Breast epithelium (tissue), 4 donors: ENCODE results near the gene UBE2H. TPM values are rescaled to one million over a fixed set of nuclear protein-coding genes. Genes with fewer than 3 reads are reported as not detected.
A peak's percentile ranks its signal among the peaks of the same experiment; 100 is the strongest.
"Not testable (repeated sequence)": the region's sequence is repeated elsewhere in the genome, so short reads cannot be mapped to it uniquely, and the experiment has no call there.

Experiments used
- DNase-seq, 2 donors: peaks; one replicate each; pipeline ENCODE4 v3.0.0-alpha.2; 2019; ENCODE audit warnings: low spot score in 2 of 2
- H3K27ac ChIP-seq, 2 donors: fragments of 200-600 bp; sonication (generic) in 1 of 2; one replicate each; pipeline ENCODE4 v1.5.1; 2016 to 2019; ENCODE audit warnings: mild to moderate bottlenecking in 1 of 2
- H3K27me3 ChIP-seq, 2 donors: fragments of 200-600 bp; sonication (generic) in 1 of 2; one replicate each; pipeline versions ENCODE4 v1.5.1 to v1.6.0; 2017 to 2019; ENCODE audit warnings: control low read depth in 1 of 2, mild to moderate bottlenecking in 1 of 2
- H3K36me3 ChIP-seq: fragments of 200-600 bp; one replicate; pipeline ENCODE4 v1.5.1; 2019
- H3K4me1 ChIP-seq, 2 donors: fragments of 200-600 bp; sonication (generic); one replicate each; pipeline ENCODE4 v1.5.1; 2016 to 2019; ENCODE audit warnings: control low read depth in 1 of 2
- H3K4me3 ChIP-seq, 3 donors: fragments of 200-600 bp; sonication (generic); 1 replicate in 2 of 3; 2 replicates in 1 of 3; pipeline ENCODE4 v1.5.1; 2016 to 2019; ENCODE audit warnings: mild to moderate bottlenecking in 3 of 3, moderate library complexity in 2 of 3
- H3K9me3 ChIP-seq, 2 donors: fragments of 200-600 bp; sonication (generic) in 1 of 2; one replicate each; pipeline ENCODE4 v1.5.1; 2016 to 2019; ENCODE audit warnings: control low read depth in 1 of 2
- POLR2A ChIP-seq: fragments of 450-650 bp; IDR thresholded peaks from one replicate; pipeline ENCODE4 v1.6.1; 2016; ENCODE audit warnings: antibody characterized with exemption, mild to moderate bottlenecking, moderate library complexity
- POLR2AphosphoS5 ChIP-seq, 3 donors: sonication (generic); formaldehyde crosslinking; IDR thresholded peaks; one replicate each; pipeline ENCODE4 v1.6.1; 2017; ENCODE audit warnings: antibody characterized with exemption in 3 of 3
- intact Hi-C: fragments of 100-400 bp; cut with DNase I; formaldehyde crosslinking; loops from one replicate; pipeline ENCODE4 v1.15.1; 2023; ENCODE audit warnings: low total_unique reads
- total RNA-seq, 3 donors: library from RNA; depleted of rRNA; stranded (reverse); fragments of >200 nt; gene quantifications; one replicate each; pipeline ENCODE4 v1.1.0, GENCODE V29; 2016
- TF ChIP-seq, protein P1 (sequence below), 3 donors: fragments of 450-650 bp; IDR thresholded peaks; one replicate each; pipeline ENCODE4 v1.5.1; 2016 to 2017; ENCODE audit warnings: antibody characterized with exemption in 3 of 3, mild to moderate bottlenecking in 3 of 3, moderate library complexity in 3 of 3

Gene UBE2H
- total RNA-seq, 3 donors from 2014 or later = 81.8 to 124 (median 114) TPM

DNA sequence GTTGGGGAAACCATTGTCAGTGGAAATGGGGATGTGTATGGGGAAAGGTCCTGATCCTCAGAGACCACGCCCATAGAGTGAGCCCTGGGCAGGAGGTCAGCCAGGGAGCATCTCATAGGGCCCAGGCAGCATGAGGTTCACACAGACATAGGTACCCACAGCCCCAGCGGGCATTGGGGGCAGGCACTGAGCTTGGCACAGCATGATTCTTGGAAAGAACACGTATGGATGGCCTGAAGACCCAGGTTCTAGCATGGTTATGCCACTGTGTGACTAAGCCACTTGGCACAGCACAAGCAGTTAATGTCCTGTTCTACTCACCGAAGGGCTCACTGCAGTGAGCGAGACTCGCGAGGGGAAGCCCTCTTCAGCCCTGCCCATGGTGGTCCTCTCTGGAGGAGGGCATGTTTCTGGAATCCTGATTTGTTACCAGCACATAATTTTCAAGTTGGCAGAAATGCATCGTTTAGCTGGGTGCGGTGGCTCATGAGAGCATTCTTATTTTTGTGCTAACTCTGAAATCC is 125.2 kb downstream of the UBE2H start:
- TF ChIP-seq POLR2A = no peak
- no peak for TF ChIP-seq POLR2AphosphoS5 (IDR thresholded peaks at IDR 0.05)
- TF ChIP-seq, protein P1, sequence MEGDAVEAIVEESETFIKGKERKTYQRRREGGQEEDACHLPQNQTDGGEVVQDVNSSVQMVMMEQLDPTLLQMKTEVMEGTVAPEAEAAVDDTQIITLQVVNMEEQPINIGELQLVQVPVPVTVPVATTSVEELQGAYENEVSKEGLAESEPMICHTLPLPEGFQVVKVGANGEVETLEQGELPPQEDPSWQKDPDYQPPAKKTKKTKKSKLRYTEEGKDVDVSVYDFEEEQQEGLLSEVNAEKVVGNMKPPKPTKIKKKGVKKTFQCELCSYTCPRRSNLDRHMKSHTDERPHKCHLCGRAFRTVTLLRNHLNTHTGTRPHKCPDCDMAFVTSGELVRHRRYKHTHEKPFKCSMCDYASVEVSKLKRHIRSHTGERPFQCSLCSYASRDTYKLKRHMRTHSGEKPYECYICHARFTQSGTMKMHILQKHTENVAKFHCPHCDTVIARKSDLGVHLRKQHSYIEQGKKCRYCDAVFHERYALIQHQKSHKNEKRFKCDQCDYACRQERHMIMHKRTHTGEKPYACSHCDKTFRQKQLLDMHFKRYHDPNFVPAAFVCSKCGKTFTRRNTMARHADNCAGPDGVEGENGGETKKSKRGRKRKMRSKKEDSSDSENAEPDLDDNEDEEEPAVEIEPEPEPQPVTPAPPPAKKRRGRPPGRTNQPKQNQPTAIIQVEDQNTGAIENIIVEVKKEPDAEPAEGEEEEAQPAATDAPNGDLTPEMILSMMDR (IDR thresholded peaks at IDR 0.05) = no peak
- H3K36me3 ChIP-seq = no peaks in the 10 kb centered on the region
- peaks cover 0 to 5% of the 10 kb centered on the region in 2 donors for H3K4me1 ChIP-seq
- intact Hi-C loops = no loop called here
- no peaks in the 10 kb centered on the region for H3K9me3 ChIP-seq
- H3K4me3 ChIP-seq = no peak overlapping the region
- no peaks in the 10 kb centered on the region for H3K27me3 ChIP-seq
- H3K27ac ChIP-seq = no peak overlapping the region
- DNase-seq = no peak

DNA sequence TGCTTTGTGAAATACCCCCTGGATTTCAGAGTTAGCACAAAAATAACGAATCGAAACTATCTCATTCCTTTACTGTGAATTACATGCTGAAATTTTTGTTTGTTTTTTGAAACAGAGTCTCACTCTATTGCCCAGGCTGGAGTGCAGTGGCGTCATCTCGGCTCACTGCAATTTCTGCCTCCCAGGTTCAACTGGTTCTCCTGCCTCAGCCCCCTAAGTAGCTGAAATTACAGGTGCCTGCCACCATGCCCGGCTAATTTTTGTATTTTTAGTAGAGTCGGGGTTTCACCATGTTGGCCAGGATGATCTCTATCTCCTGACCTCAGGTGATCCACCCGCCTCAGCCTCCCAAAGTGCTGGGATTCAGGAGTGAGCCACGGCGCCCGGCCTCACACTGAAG is 125.9 kb downstream of the UBE2H start:
- H3K27ac ChIP-seq, H3K36me3 ChIP-seq, DNase-seq, intact Hi-C loops, H3K4me1 ChIP-seq, H3K9me3 ChIP-seq, H3K4me3 ChIP-seq, H3K27me3 ChIP-seq: not testable (repeated sequence)

DNA sequence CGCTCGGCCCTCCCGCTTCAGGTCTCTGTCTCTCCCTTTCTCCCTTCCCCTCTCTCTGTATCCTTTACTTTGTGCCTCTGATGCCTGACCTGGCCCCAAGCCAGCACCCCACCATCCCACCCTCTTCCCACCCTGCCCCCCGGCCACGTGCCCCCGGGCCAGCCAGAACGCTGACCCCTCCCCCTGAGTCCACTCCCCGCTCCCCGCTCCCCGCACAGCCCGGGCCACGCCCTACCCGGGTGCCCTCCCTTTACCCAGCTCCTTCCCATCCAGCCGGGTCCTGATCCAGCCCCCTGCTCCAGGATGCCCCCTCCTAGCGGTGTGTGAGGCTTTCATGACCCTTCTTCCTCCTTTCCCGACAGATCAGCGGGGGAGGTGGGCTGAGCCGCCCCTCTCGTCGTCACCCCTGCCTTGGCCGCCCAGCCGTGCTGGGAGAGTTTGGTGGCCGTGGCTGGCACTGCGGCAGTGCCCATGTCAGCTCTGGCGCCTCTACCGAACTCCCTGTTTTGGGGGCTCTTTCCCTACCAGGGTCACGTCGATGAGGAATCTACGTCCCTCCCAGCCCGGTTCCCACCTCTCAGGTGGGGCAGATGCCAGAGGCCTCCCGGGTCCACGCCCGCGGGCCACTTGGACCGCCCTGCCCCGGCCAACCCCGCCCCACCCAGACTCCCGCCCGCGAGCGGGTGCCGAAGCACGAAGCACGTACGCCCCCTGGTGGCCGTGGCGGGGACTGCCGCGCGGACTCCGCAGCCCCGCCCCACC is 127.4 kb downstream of the UBE2H start:
- H3K27ac ChIP-seq = peak overlapping the region; percentile 75 to 77
- H3K27me3 ChIP-seq = no peaks in the 10 kb centered on the region
- peak; percentile 67 to 90 for DNase-seq
- no peaks in the 10 kb centered on the region for H3K9me3 ChIP-seq
- peaks cover 0 to 2% of the 10 kb centered on the region in 2 donors for H3K4me1 ChIP-seq
- no peak for TF ChIP-seq POLR2A
- TF ChIP-seq, protein P1 (IDR thresholded peaks at IDR 0.05) = peak; percentile 54 to 76 (median 72)
- peak in 1 of 3 donors; percentile 13 for TF ChIP-seq POLR2AphosphoS5 (IDR thresholded peaks at IDR 0.05)
- no peaks in the 10 kb centered on the region for H3K36me3 ChIP-seq
- H3K4me3 ChIP-seq = peak overlapping the region; percentile 58 to 73 (median 68)
- intact Hi-C loops = no loop called here

DNA sequence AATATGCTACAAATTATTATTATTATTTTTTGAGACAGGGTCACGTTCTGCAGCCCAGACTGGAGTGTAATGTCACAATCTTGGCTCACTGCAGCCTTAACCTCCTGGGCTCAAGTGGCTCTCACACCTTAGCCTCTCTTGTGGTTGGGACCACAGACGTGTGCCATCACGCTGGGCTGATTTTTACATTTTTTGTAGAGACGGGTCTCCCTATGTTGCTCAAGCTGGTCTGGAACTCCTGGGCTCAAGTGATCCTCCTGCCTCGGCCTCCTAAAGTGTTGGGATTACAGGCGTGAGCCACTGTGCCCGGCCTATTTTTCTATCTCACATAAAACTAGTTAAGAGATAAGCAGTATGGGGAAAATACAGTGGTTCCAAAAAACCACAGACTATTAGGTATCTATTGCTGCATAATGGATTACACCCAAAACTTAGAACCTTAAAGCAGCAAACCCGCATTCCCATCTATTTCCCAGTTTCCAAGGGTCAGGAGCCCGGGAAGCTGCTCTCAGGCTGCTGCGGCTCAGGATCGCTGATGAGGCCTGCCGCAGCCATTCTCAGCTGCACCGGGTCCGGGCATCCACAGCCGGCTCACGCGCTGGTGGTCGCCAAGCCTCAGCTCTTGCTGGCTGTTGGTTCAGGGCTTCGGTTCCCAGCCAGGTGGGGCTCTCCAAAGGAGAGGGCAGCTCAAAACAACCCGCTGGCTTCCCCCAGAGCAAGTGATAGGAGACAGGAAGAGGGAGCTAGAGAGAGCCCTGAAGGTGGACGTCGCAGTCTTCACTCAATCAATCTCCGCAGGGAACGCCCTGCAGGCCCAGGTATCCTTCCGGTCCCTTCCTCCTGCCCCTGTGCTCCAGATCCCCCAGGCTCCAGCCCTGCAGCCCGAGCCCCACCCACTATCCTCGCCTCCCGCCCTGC is 128.2 kb downstream of the UBE2H start:
- Histone ChIP-seq H3K27me3 (no peaks in the 10 kb centered on the region), H3K36me3 (no peaks in the 10 kb centered on the region), H3K4me3 (peak overlapping the region; percentile 58 to 73 (median 68)), H3K9me3 (no peaks in the 10 kb centered on the region), H3K27ac (peak overlapping the region; percentile 75 to 77), H3K4me1 (no peaks in the 10 kb centered on the region)
- no peak for DNase-seq
- no peak for TF ChIP-seq POLR2A
- TF ChIP-seq, protein P1 (IDR thresholded peaks at IDR 0.05) = no peak
- TF ChIP-seq POLR2AphosphoS5 (IDR thresholded peaks at IDR 0.05) = no peak
- intact Hi-C loops = no loop called here

DNA sequence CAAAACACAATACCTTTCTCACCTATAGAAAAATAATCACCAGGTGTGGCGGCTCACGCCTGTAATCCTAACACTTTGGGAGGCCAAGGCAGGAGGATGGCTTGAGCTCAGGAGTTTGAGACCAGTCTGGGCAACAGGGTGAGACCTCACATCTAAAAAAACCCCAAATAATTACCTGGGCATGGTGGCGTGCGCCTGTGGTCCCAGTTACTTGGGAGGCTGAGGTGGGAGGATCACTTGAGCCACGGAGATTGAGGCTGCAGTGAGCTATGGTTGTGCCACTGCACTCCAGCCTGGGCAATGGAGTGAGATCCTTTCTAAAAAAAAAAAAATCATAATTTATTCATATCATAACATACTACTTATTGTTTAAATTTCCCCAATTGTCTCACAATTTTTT is 129.6 kb downstream of the UBE2H start:
- H3K4me1 ChIP-seq, H3K36me3 ChIP-seq, DNase-seq, intact Hi-C loops, H3K9me3 ChIP-seq, H3K4me3 ChIP-seq, H3K27me3 ChIP-seq, H3K27ac ChIP-seq: not testable (repeated sequence)

DNA sequence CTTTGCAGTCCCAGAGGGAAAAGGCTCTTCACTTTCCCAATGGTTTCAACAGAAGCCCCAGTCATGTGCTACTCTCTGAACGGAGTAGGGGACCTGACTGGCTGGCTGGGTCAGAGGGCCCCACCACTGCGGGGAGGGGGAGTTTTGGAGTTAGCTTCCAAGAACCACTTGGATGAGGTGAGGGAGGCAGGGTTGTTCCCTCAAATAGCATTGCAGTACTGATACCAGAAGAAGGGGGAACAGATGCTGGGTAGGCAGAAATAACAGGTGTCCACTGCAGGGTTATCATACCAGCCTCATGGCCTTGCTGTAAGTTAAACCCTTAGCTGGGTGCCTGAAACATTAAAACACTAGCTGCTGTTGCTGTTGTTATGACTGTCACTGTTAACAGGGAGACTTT is 131.3 kb downstream of the UBE2H start:
- intact Hi-C loops = no loop called here
- Histone ChIP-seq H3K27me3 (no peaks in the 10 kb centered on the region), H3K9me3 (peaks cover 0 to 13% of the 10 kb centered on the region in 2 donors), H3K4me1 (no peaks in the 10 kb centered on the region), H3K36me3 (no peaks in the 10 kb centered on the region), H3K4me3 (no peak overlapping the region), H3K27ac (no peak overlapping the region)
- TF ChIP-seq POLR2AphosphoS5 (IDR thresholded peaks at IDR 0.05) (no peak), POLR2A (no peak)
- TF ChIP-seq, protein P1 (IDR thresholded peaks at IDR 0.05) = no peak
- DNase-seq = no peak
